Stimulated activated CD4-positive, alpha-beta T cell treated with anti-CD3 and anti-CD28 coated beads, Interleukin-1b, Interleukin-23, amount 100 ng/mL, for 48 hours (primary cell): ENCODE results near the gene SSPN.

Experiments
- DNase-seq: peaks from one replicate; pipeline ENCODE4 v3.0.0-alpha.2; 2020

SSPN gene

DNA sequence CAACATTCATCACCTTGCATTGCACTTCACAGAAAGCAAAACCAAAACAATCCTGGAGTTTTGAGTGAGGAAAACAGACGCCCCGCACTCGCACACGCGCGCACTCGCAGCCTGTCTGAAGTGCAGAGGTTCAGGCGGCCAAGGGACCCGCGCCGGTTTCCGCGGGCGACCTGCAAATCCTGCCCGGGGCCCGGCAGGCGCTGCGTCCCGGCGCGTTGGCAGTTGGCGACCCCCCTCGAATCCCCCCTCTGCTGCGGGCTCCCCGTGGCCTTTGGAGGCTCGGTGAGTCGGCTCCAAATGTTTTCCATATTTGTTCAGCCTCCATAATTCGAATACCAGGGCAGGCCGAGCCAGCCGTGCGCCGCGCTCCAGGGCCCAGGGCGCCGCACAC is at the start of gene SSPN:
TSS of gene SSPN (plus strand) at position 324 of the 391 bp plus-strand sequence. CDS start 100 bp downstream, outside the sequence.
- no peak for DNase-seq

DNA sequence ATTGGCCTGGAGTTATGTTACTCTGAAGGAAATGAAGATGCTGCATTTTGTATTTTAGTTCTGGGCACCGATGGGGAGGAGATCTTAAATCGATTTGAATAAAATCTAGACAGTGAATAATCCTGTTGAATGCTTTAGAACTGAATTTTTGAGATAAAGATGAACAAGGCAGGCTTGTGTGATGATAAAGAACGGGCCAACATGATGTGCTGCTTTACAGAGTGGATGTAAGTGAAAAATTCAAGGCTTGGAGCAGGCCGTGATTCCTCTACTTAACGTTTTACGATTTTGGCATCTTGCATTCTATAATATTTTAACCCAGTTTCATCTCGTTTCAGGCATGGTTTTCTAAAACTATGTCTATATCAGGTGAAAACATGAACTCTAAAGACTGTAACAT is 47.1 kb upstream of the SSPN start:
- DNase-seq: no peak

GRCh38 chr12:26149968-26150500 is 45.3 kb upstream of the SSPN start:
- DNase-seq: no peak

DNA sequence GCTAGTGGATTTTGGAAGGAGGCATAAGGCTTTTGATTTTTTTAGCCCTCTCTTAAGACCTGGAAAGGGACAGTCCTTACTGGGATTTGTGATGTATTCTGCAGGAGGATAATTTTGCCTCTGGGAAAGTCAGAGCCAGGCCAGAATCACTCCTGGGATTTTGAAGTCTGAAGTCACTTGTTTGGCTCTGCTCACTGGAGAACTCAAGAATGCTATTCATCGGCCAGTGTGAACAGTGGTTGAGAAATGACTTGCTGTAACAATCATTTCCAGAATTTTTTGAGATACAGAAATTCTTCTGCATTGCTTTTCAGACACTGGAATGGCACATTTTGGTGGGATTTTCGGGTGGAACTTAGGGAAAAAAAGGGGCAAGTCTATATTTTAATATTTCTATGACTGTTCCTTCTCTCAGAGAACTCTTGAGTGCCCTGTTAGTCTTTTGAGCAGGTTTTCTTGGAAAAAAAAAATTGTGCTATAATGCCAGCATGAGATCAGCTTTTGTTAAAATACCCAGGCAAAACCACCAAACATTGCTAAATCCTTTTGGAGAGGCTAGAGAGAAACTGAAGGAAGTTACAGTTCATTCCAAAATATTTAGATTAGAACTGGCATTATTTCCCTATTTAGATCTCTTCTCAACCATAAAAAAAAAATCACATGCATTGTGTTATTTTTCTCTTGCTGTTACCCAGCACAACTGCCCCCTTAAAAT is 44.5 kb upstream of the SSPN start:
- DNase-seq: no peak

- no peak for DNase-seq
Measured at GRCh38 chr12:26152507-26153102, 42.8 kb upstream of the SSPN start.

DNA sequence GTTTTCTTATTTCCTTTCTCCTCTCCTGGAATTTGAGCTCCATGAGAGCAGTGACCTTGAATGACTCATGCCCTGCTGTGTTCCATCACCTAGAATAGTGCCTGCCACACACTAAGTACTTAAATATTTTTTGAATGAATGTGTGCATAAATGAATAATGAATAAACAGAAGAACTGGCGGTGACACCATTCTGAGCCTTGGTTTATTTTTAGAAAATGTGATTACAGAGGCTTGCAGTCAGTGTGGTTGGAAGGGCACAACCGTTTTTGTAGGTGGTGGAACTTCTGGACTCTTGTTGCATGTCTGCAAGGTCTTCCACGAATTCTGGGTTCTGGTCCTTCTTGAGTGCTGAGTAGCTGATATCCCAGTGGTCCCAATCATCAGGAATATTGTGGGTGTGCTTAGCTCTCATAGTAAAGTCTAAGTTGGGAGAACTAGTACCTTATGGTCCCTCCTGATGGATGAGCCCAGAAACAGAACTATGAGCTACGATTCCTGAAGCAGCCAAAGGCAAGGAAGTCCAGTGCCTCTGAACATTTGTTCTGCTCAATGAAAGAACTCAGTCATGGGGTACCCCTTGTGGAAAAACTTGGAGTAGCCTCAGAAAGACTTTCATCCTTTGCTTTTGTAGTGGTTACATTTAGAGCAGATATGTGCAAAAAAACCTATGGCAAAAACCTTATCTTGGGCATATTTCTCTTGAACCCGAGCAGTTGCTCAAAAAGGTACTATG is 41.8 kb upstream of the SSPN start:
- no peak for DNase-seq

GRCh38 chr12:26156201-26156871 is 39.0 kb upstream of the SSPN start:
- no peak for DNase-seq

DNA sequence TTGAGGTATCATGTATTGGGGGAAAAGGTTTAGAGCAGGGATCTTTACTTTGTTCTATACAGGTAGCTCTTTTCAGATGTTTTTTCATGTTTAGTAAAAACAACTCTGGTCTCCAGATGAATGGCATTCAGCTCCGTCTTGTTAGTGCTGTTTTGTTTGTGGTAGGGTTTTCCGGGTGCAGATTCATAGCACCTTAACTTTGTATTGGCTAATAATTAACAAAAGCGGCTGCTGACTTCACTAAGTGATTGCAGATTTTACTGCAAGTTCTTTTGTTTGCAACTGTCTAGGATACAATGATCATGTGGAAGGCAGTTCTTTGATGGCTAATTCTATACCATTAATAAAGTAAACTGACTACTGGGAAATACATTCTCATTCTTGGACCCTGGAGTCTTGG is 38.4 kb upstream of the SSPN start:
- no peak for DNase-seq

GRCh38 chr12:26158078-26158764 is 37.2 kb upstream of the SSPN start:
- DNase-seq: no peak

GRCh38 chr12:26162174-26162573 is 33.2 kb upstream of the SSPN start:
- DNase-seq: no peak

GRCh38 chr12:26162905-26163304 is 32.5 kb upstream of the SSPN start:
- DNase-seq: no peak

- no peak for DNase-seq
Measured at GRCh38 chr12:26164118-26164517, 31.3 kb upstream of the SSPN start.

- no peak for DNase-seq
Measured at GRCh38 chr12:26172013-26172412, 23.4 kb upstream of the SSPN start.

DNA sequence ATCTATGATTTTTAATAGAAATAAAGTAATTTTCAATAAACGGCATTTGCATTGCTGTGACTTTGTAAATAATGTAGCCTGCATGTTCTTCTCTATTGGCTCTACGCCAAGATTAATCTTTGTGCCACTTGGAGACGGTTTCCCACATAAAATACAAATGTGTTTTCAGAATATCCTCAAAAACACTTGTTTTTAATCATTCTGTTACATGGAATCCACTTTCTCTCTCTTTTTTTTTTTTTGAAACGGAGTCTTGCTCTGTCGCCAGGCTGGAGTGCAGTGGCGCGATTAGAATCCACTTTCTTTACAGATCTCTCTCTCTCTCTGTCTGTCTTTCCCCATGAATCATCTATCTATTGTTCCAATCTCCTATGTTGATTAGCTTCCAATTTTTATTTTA is 22.8 kb upstream of the SSPN start:
- DNase-seq: no peak

DNA sequence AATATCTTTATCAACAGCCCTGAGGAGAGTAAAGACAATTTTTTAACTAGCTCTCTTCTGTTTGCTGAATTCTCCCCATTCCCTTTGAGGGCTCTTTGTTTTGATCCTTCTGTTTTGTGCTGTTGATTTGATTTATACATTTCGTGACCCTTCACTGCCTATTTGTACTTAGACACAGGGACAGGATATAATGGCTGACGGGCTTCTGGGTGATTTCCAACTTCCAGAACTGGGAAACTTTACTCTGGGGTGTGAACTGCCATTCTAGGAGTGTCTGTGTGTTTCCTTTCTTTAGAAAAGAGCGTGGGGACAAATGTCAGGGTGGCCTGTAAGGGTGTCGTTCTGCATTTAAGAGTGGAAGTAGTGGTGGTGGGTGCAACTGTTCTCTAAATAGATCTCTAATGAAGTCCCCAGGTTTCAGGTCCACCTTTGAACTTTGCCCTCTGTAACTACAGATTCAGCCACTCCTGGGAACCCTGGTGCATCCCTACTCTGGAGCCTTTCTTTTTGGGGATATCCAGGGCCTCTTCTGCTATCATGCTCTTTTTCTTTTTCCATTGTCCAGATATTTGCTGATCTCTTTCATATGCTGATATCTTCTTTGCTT is 22.3 kb upstream of the SSPN start:
- DNase-seq: no peak

DNA sequence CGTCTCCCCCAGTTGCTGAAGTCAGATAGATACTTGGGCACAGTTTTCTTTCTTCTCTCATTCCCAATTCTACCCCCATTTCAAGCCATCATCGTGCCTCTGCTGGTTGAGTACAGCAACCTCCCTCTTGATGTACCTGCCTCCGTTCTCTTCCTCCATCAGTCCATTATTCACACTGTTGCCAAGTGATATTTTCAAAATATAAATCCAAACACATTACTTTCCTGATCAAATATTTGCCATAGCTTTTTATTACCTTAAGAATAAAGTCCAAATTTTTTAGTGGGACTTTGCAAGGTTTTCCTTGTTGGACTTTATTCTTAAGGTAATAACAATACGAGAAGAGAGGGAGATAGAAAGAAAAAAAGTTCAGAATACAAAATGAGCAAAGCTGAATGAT is 18.6 kb upstream of the SSPN start:
- DNase-seq: no peak

- no peak for DNase-seq
Measured at GRCh38 chr12:26177283-26177682, 18.1 kb upstream of the SSPN start.

- no peak for DNase-seq
Measured at GRCh38 chr12:26179826-26180225, 15.5 kb upstream of the SSPN start.

- DNase-seq: no peak
Measured at GRCh38 chr12:26182377-26182776, 13.0 kb upstream of the SSPN start.

- DNase-seq: no peak
Measured at GRCh38 chr12:26185532-26186320, 9.6 kb upstream of the SSPN start.

- no peak for DNase-seq
Measured at GRCh38 chr12:26187014-26187798, 8.2 kb upstream of the SSPN start.
